Heart right ventricle (tissue), 16 donors: ENCODE results near the gene STAM2. TPM values are rescaled to one million over a fixed set of nuclear protein-coding genes. Genes with fewer than 3 reads are reported as not detected.

Source experiments
- ATAC-seq, 8 donors: fragments of 200-7000 bp; cut with Tn5 transposase; one replicate each; pipeline ENCODE4 v1.9.1; 2020; ENCODE audit warnings: mild to moderate bottlenecking in 8 of 8, moderate library complexity in 8 of 8, moderate number of reproducible peaks in 1 of 8
- DNase-seq, 2 donors: peaks; one replicate each; pipeline ENCODE4 v3.0.0-alpha.2; 2020
- H3K27ac ChIP-seq, 10 donors: fragments of 200-600 bp; sonication (generic) in 2 of 10; one replicate each; pipeline versions ENCODE4 v1.5.0 to v1.8.0; 2020 to 2022; ENCODE audit warnings: mild to moderate bottlenecking in 3 of 10
- H3K27me3 ChIP-seq, 7 donors: fragments of 200-600 bp; one replicate each; pipeline ENCODE4 v1.8.0; 2021 to 2022; ENCODE audit warnings: mild to moderate bottlenecking in 2 of 7
- H3K36me3 ChIP-seq, 9 donors: fragments of 200-600 bp; sonication (generic) in 1 of 9; one replicate each; pipeline versions ENCODE4 v1.5.0 to v1.8.0; 2020 to 2022; ENCODE audit warnings: mild to moderate bottlenecking in 2 of 9
- H3K4me1 ChIP-seq, 9 donors: fragments of 200-600 bp; sonication (generic) in 1 of 9; one replicate each; pipeline versions ENCODE4 v1.5.0 to v1.8.0; 2020 to 2022; ENCODE audit warnings: mild to moderate bottlenecking in 4 of 9
- H3K4me3 ChIP-seq, 10 donors: fragments of 200-600 bp; sonication (generic) in 2 of 10; one replicate each; pipeline versions ENCODE4 v1.5.0 to v1.8.0; 2020 to 2022; ENCODE audit warnings: mild to moderate bottlenecking in 7 of 10, moderate library complexity in 2 of 10
- H3K9me3 ChIP-seq, 11 donors: fragments of 200-600 bp in 10 of 11; sonication (generic) in 2 of 11; one replicate each; pipeline versions ENCODE4 v1.5.0 to v1.8.0; 2013 to 2022; ENCODE audit warnings: mild to moderate bottlenecking in 2 of 11, control low read depth in 1 of 11, moderate library complexity in 1 of 11
- CTCF ChIP-seq, 9 donors: fragments of 200-600 bp; sonication (generic) in 2 of 9; IDR thresholded peaks; one replicate each; pipeline versions ENCODE4 v1.5.0 to v1.8.0; 2021 to 2022; ENCODE audit warnings: antibody characterized with exemption in 9 of 9, mild to moderate bottlenecking in 5 of 9, moderate library complexity in 1 of 9
- WGBS, 2 donors: extraction: QIAGEN DNeasy Blood & Tissue Kit; methylation state at CpG; one replicate each; pipeline ENCODE4 v1.1.7; 2013; ENCODE audit warnings: inconsistent platforms in 1 of 2; 5-methylcytosine and 5-hydroxymethylcytosine counted together
- intact Hi-C, 10 donors: fragments of 100-400 bp; cut with DNase I; formaldehyde crosslinking; loops; one replicate each; pipeline versions ENCODE4 v1.11.1 to v1.14.2; 2022
- long read RNA-seq, 3 donors: library from polyadenylated mRNA; unstranded; transcript quantifications; one replicate each; pipeline ENCODE4 v2.0.0, GENCODE V29; 2020 to 2021
- polyA plus RNA-seq, 2 donors: library from polyadenylated mRNA; stranded (reverse); fragments of 200-250 nt; gene quantifications; one replicate each; pipeline ENCODE4 v1.2.3, GENCODE V29; 2013
- total RNA-seq, 10 donors: library from RNA; stranded (reverse); fragmentation: NEBNext Ultra II Directional in 3 of 10; extraction: Animal tissue kit (Norgen Biotek cat#: 25700) in 3 of 10; gene quantifications; one replicate each; pipeline versions ENCODE4 v1.2.1 to v1.2.4, GENCODE V29; 2021 to 2023
- donor health status: Arrhythmogenic right ventricular cardiomyopathy.
- donor health status: ischemic (EF 13 %, LVEDD 7.1; RV severe dilation, severe dysfunction).
- donor health status: healthy with polysubstance abuse.
- donor health status: DM: no; HTN: yes; CAD: no.
- donor health status: DM: no; HTN: no; CAD: no.
- donor health status: ischemic (EF 25% LVEDD 6.9; RV normal size, moderate dysfunction).
- donor health status: ischemic (EF 25% LVEDD 5.7; RV mildly dilated, moderate dysfunction).
- donor health status: healthy.
- donor health status: DM: yes; HTN: yes; CAD: no.
- donor health status: Ischemic cardiomyopathy.
- donor health status: ischemic (EF 35%, LVEDD 5.7; RV mildly dilated, moderate dysfunction).
- donor health status: nonischemic (EF 11% LVEDD 7.7; RV severe dilation, severe dysfunction).
- donor health status: DM: yes; HTN: yes; CAD: no.
- donor health status: PGD.
- donor health status: ischemic (EF 29% LVEDD 5.4; RV normal size, mild dysfunction).
- donor health status: nonischemic (EF 23%, LVEDD 6.1; RV moderate dilation, normal function).

Gene STAM2
- total RNA-seq (10 to 100 TPM; 22.4 to 35.9 (median 27.2) TPM), polyA plus RNA-seq (1 to 10 TPM; 6.9 to 7.0 TPM)
- long read RNA-seq, donor 1, full-length matches to known transcripts: 6 of 9 reads
- long read RNA-seq, donor 1, partial matches to known transcripts: 1 of 9 reads
- long read RNA-seq, donor 1, other reads (novel, unspliced or antisense): 2 of 9 reads
- long read RNA-seq, donor 2, full-length matches to known transcripts: 2 of 7 reads
- long read RNA-seq, donor 2, partial matches to known transcripts: 1 of 7 reads
- long read RNA-seq, donor 2, other reads (novel, unspliced or antisense): 4 of 7 reads
- long read RNA-seq, donor 3, full-length matches to known transcripts: 7 of 21 reads
- long read RNA-seq, donor 3, partial matches to known transcripts: 2 of 21 reads
- long read RNA-seq, donor 3, other reads (novel, unspliced or antisense): 12 of 21 reads

GRCh38 chr2:152175368-152176112, at the start of gene STAM2:
Gene STAM2 (minus strand): TSS chr2:152175763. CDS start chr2:152175642, 121 bp downstream.
- no peaks in the 10 kb centered on the region for H3K9me3 ChIP-seq
- peak within 1 kb of the TSS; percentile 56 to 98 (median 76) for H3K4me3 ChIP-seq
- peak; percentile 87 to 99 (median 97) for TF ChIP-seq CTCF (IDR thresholded peaks at IDR 0.05)
- intact Hi-C loops: loop anchor here in 7 of 10 donors (2.0 to 10.0 kb wide), 6 partner anchors 138 to 542 kb away; partner anchors contain the start of genes ARL6IP6 (in 2 of the 7), PRPF40A (in 2 of the 7) and FMNL2 (in 1 of the 7)
- 0% methylated on average over 71 to 72 of the region's 72 CpGs for WGBS, 2 donors
- peak within 1 kb of the TSS; percentile 92 to 99 (median 96) for H3K27ac ChIP-seq
- no peaks in the 10 kb centered on the region for H3K36me3 ChIP-seq
- peaks cover 2 to 47% (median 31%) of the 10 kb centered on the region in 9 donors for H3K4me1 ChIP-seq
- ATAC-seq (peak; percentile 91 to 98 (median 96)), DNase-seq (peak; percentile 92 to 95)
- H3K27me3 ChIP-seq: no peaks in the 10 kb centered on the region

GRCh38 chr2:152223977-152224376, 48.4 kb upstream of the STAM2 start:
- TF ChIP-seq CTCF (IDR thresholded peaks at IDR 0.05): no peak
- intact Hi-C loops: no loop called here

GRCh38 chr2:152222975-152223637, 47.5 kb upstream of the STAM2 start:
- 27 to 30% methylated on average over 7 of the region's 7 CpGs for WGBS, 2 donors
- Histone ChIP-seq H3K9me3 (no peaks in the 10 kb centered on the region), H3K4me1 (peaks cover 0 to 22% (median 16%) of the 10 kb centered on the region in 9 donors), H3K4me3 (no peak overlapping the region), H3K36me3 (no peaks in the 10 kb centered on the region), H3K27me3 (no peaks in the 10 kb centered on the region), H3K27ac (peak overlapping the region in 1 of 10 donors; percentile 7)
- TF ChIP-seq CTCF (IDR thresholded peaks at IDR 0.05): no peak
- intact Hi-C loops: no loop called here
- DNase-seq: peak; percentile 34 to 84
- ATAC-seq: peak; percentile 49 to 88 (median 70)

More at GRCh38 chr2:152223977-152224376, 48.4 kb upstream of the STAM2 start:
- Histone ChIP-seq H3K9me3 (no peaks in the 10 kb centered on the region), H3K27me3 (no peaks in the 10 kb centered on the region), H3K4me1 (peaks cover 0 to 22% (median 16%) of the 10 kb centered on the region in 9 donors), H3K27ac (peak overlapping the region in 6 of 10 donors; percentile 7 to 55 (median 34)), H3K36me3 (no peaks in the 10 kb centered on the region), H3K4me3 (no peak overlapping the region)
- DNase-seq (peak in 1 of 2 donors; percentile 16), ATAC-seq (peak in 7 of 8 donors; percentile 53 to 83 (median 75))
- 41 to 50% methylated on average over 2 of the region's 2 CpGs for WGBS, 2 donors

DNA sequence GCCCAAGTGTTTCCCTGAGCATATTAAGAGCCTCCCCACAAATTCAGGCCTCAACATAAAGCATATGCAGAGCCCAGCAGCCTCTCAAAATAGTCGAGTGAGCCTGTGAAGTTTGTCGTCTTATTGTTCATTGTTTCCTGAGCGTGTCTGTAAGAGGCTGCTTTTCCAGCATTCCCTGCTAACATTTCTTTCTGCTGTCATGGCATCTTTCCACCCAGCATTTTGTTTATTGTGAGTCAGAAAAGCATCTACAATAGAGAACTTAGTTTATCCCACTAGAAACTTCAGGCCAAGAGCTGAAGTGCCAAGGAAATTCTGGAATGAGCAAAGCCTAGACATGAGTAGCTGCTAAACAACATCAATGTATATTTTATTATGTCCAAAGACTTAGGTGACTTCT, 46.3 kb upstream of the STAM2 start:
- no peak overlapping the region for H3K27ac ChIP-seq
- H3K4me3 ChIP-seq: no peak overlapping the region
- peaks cover 0 to 22% (median 16%) of the 10 kb centered on the region in 9 donors for H3K4me1 ChIP-seq
- ATAC-seq (no peak), DNase-seq (no peak)
- H3K36me3 ChIP-seq: no peaks in the 10 kb centered on the region
- WGBS, 2 donors: 56 to 66% methylated on average over 3 of the region's 3 CpGs
- H3K27me3 ChIP-seq: no peaks in the 10 kb centered on the region
- intact Hi-C loops: no loop called here
- TF ChIP-seq CTCF (IDR thresholded peaks at IDR 0.05): no peak
- no peaks in the 10 kb centered on the region for H3K9me3 ChIP-seq
